H9 (cell line): ENCODE data around the gene LDHAL6B. TPM values are rescaled to one million over a fixed set of nuclear protein-coding genes. Genes with fewer than 3 reads are reported as not detected.

Source experiments
- DNase-seq: peaks from one replicate; pipeline ENCODE4 v3.0.0-alpha.2; 2017
- H2AFZ ChIP-seq: one replicate; pipeline ENCODE4 v1.6.1; 2013; ENCODE audit warnings: mild to moderate bottlenecking, low read length, control low read depth, moderate library complexity
- H2AK5ac ChIP-seq: 2 replicates; pipeline ENCODE4 v1.6.1; 2013; ENCODE audit warnings: low read length, control low read depth, mixed read lengths; ENCODE audit not compliant: insufficient read length
- H2BK120ac ChIP-seq: one replicate; pipeline ENCODE4 v1.6.1; 2013; ENCODE audit warnings: low read depth, mild to moderate bottlenecking, low read length, control low read depth, inconsistent platforms; ENCODE audit not compliant: poor library complexity, severe bottlenecking
- H2BK12ac ChIP-seq: 2 replicates; pipeline ENCODE4 v1.6.1; 2013; ENCODE audit warnings: low read length, control low read depth, mixed read lengths, low read depth; ENCODE audit not compliant: insufficient read length
- H2BK15ac ChIP-seq: 2 replicates; pipeline ENCODE4 v1.6.1; 2013; ENCODE audit warnings: low read depth, low read length, control low read depth
- H2BK20ac ChIP-seq: one replicate; pipeline ENCODE4 v1.6.1; 2013; ENCODE audit warnings: low read depth, mild to moderate bottlenecking, low read length, control low read depth, inconsistent platforms; ENCODE audit not compliant: poor library complexity, severe bottlenecking
- H2BK5ac ChIP-seq: 2 replicates; pipeline ENCODE4 v1.6.1; 2013; ENCODE audit warnings: low read length, control low read depth, mixed read lengths; ENCODE audit not compliant: insufficient read length
- H3K14ac ChIP-seq: 2 replicates; pipeline ENCODE4 v1.6.1; 2013; ENCODE audit warnings: low read length, control low read depth; ENCODE audit not compliant: insufficient read depth
- H3K18ac ChIP-seq: 2 replicates; pipeline ENCODE4 v1.6.1; 2013; ENCODE audit warnings: low read depth, mild to moderate bottlenecking, mixed read lengths, low read length, control low read depth; ENCODE audit not compliant: insufficient read length
- H3K23ac ChIP-seq: 2 replicates; pipeline ENCODE4 v1.6.1; 2013; ENCODE audit warnings: low read length, control low read depth, mixed read lengths, low read depth; ENCODE audit not compliant: insufficient read length
- H3K23me2 ChIP-seq: 2 replicates; pipeline ENCODE4 v1.6.1; 2013; ENCODE audit warnings: low read depth, mild to moderate bottlenecking, mixed read lengths, low read length, control low read depth; ENCODE audit not compliant: insufficient read length, poor library complexity, severe bottlenecking
- H3K27ac ChIP-seq: 2 replicates; pipeline ENCODE4 v1.5.1; 2013; ENCODE audit warnings: low read length, control low read depth, mixed read lengths, low read depth; ENCODE audit not compliant: insufficient read length
- H3K27me3 ChIP-seq: 2 replicates; pipeline ENCODE4 v1.6.1; 2013; ENCODE audit warnings: low read length, control low read depth, inconsistent platforms; ENCODE audit not compliant: insufficient read depth
- H3K4ac ChIP-seq: 2 replicates; pipeline ENCODE4 v1.6.1; 2013; ENCODE audit warnings: low read depth, mild to moderate bottlenecking, control low read depth, inconsistent platforms, low read length, moderate library complexity
- H3K4me1 ChIP-seq: 2 replicates; pipeline ENCODE4 v1.6.1; 2013; ENCODE audit warnings: low read length, control low read depth, inconsistent platforms; ENCODE audit not compliant: insufficient read depth
- H3K4me2 ChIP-seq: 2 replicates; pipeline ENCODE4 v1.6.1; 2013; ENCODE audit warnings: low read length, control low read depth, mixed read lengths; ENCODE audit not compliant: insufficient read length, insufficient read depth
- H3K56ac ChIP-seq: 2 replicates; pipeline ENCODE4 v1.6.1; 2013; ENCODE audit warnings: low read depth, mild to moderate bottlenecking, mixed read lengths, low read length, control low read depth; ENCODE audit not compliant: insufficient read length
- H3K79me1 ChIP-seq: 2 replicates; pipeline ENCODE4 v1.6.1; 2013; ENCODE audit warnings: low read depth, mild to moderate bottlenecking, moderate library complexity, low read length, control low read depth, inconsistent platforms; ENCODE audit not compliant: insufficient read depth, poor library complexity, severe bottlenecking
- H3K79me2 ChIP-seq: 2 replicates; pipeline ENCODE4 v1.6.1; 2013; ENCODE audit warnings: low read length, control low read depth, inconsistent platforms; ENCODE audit not compliant: insufficient read depth
- H3K9ac ChIP-seq: 2 replicates; pipeline ENCODE4 v1.6.1; 2013; ENCODE audit warnings: low read length, control low read depth, mixed read lengths; ENCODE audit not compliant: insufficient read length; ENCODE audit errors: extremely low read depth
- H3K9me3 ChIP-seq: one replicate; pipeline ENCODE4 v1.6.1; 2013; ENCODE audit warnings: low read depth, low read length, inconsistent platforms; ENCODE audit not compliant: control insufficient read depth
- H3T11ph ChIP-seq: one replicate; pipeline ENCODE4 v1.6.1; 2013; ENCODE audit warnings: mild to moderate bottlenecking, low read length, control low read depth, inconsistent platforms
- H4K20me1 ChIP-seq: one replicate; pipeline ENCODE4 v1.6.1; 2013; ENCODE audit not compliant: control insufficient read depth, insufficient read length, insufficient read depth
- H4K5ac ChIP-seq: 2 replicates; pipeline ENCODE4 v1.6.1; 2013; ENCODE audit warnings: low read depth, mild to moderate bottlenecking, mixed read lengths, low read length, control low read depth; ENCODE audit not compliant: insufficient read length
- H4K8ac ChIP-seq: replicated peaks from 2 replicates; pipeline ENCODE4 v1.6.1; 2013; ENCODE audit warnings: low read length, control low read depth, mixed read lengths, low read depth; ENCODE audit not compliant: insufficient read length
- H4K91ac ChIP-seq: 2 replicates; pipeline ENCODE4 v1.6.1; 2013; ENCODE audit warnings: low read depth, mild to moderate bottlenecking, moderate library complexity, mixed read lengths, low read length, control low read depth; ENCODE audit not compliant: insufficient read length
- H3K27ac Mint-ChIP-seq, 3 experiments: 2 replicates in 2 of 3; 3 replicates in 1 of 3; pipeline ENCODE4 v1.8.0; 2020 to 2021; ENCODE audit warnings: mixed read lengths in 3 of 3, mild to moderate bottlenecking in 1 of 3, moderate library complexity in 1 of 3
- H3K27me3 Mint-ChIP-seq: 2 replicates; pipeline ENCODE4 v1.8.0; 2021; ENCODE audit warnings: low read depth, mild to moderate bottlenecking, moderate library complexity, mixed read lengths
- H3K36me3 Mint-ChIP-seq, 3 experiments: 2 replicates in 2 of 3; 3 replicates in 1 of 3; pipeline ENCODE4 v1.8.0; 2020 to 2021; ENCODE audit warnings: low read depth in 3 of 3, mixed read lengths in 3 of 3; ENCODE audit not compliant: insufficient read depth in 1 of 3
- H3K4me1 Mint-ChIP-seq, 2 experiments: 2 replicates each; pipeline ENCODE4 v1.8.0; 2020; ENCODE audit warnings: mixed read lengths in 2 of 2
- H3K4me3 Mint-ChIP-seq, 2 experiments: 2 replicates in 1 of 2; 3 replicates in 1 of 2; pipeline ENCODE4 v1.8.0; 2020 to 2021; ENCODE audit warnings: mild to moderate bottlenecking in 2 of 2, mixed read lengths in 2 of 2, moderate library complexity in 1 of 2
- H3K9me3 Mint-ChIP-seq, 2 experiments: 2 replicates in 1 of 2; 3 replicates in 1 of 2; pipeline ENCODE4 v1.8.0; 2020; ENCODE audit warnings: mild to moderate bottlenecking in 2 of 2, mixed read lengths in 2 of 2, moderate library complexity in 1 of 2
- WGBS: extraction: QIAGEN DNeasy Blood & Tissue Kit; methylation state at CpG from one replicate; pipeline ENCODE4 v1.1.7; 2013; ENCODE audit warnings: missing lambda C conversion rate, low lambda C conversion rate, mixed read lengths; ENCODE audit not compliant: insufficient read length; ENCODE audit errors: extremely low coverage; 5-methylcytosine and 5-hydroxymethylcytosine counted together
- total RNA-seq: library from RNA; stranded (reverse); gene quantifications from 2 replicates; pipeline ENCODE4 v1.2.1, GENCODE V29; 2021
- TF ChIP-seq, protein P1 (sequence below): fragments of 200-600 bp; sonication (generic); conservative IDR thresholded peaks from 3 replicates; pipeline ENCODE4 v1.8.0; 2021; ENCODE audit warnings: antibody characterized with exemption, mild to moderate bottlenecking

The LDHAL6B gene
- total RNA-seq, 1 experiment from 2014 or later, result not detected

DNA sequence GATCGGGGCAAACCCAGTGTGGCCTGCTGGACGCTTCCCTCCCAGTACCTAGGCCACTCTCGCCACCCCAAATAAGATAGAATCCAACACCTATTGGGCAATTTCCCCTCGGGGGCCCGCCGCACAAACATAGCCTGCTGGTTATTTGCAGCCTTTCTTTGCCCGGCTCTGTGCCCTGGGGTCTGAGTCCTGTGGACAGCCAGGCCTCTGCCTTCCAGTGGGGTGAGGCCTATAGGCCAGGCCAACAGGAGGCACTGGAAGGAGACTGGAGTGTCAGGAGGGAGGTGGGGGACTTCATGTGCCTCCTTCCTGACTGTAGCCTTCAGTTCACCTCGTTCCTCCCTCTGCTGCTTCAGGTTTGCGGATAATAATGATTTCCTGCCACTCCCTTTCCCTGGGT lies 47.4 kb upstream of the LDHAL6B start:
- Histone ChIP-seq H3K14ac (no peak overlapping the region), H2BK5ac (no peak overlapping the region), H3K9me3 (no peaks in the 10 kb centered on the region), H4K20me1 (no peaks in the 10 kb centered on the region), H4K91ac (no peak overlapping the region), H3K27ac (no peak overlapping the region), H2AK5ac (no peak overlapping the region), H3K79me2 (no peaks in the 10 kb centered on the region), H3K79me1 (no peaks in the 10 kb centered on the region), H4K8ac (no peak overlapping the region), H2BK120ac (no peak overlapping the region), H2BK15ac (no peak overlapping the region), H3K27me3 (no peaks in the 10 kb centered on the region), H4K5ac (no peak overlapping the region), H2BK20ac (no peak overlapping the region), H3K23me2 (no peaks in the 10 kb centered on the region), H3K4ac (no peak overlapping the region), H3K9ac (no peak overlapping the region), H3K4me2 (no peak overlapping the region), H3T11ph (no peak overlapping the region), H3K18ac (no peak overlapping the region), H3K4me1 (no peaks in the 10 kb centered on the region), H3K23ac (no peak overlapping the region), H2AFZ (no peak overlapping the region), H3K56ac (no peak overlapping the region), H2BK12ac (no peak overlapping the region)
- TF ChIP-seq, protein P1, sequence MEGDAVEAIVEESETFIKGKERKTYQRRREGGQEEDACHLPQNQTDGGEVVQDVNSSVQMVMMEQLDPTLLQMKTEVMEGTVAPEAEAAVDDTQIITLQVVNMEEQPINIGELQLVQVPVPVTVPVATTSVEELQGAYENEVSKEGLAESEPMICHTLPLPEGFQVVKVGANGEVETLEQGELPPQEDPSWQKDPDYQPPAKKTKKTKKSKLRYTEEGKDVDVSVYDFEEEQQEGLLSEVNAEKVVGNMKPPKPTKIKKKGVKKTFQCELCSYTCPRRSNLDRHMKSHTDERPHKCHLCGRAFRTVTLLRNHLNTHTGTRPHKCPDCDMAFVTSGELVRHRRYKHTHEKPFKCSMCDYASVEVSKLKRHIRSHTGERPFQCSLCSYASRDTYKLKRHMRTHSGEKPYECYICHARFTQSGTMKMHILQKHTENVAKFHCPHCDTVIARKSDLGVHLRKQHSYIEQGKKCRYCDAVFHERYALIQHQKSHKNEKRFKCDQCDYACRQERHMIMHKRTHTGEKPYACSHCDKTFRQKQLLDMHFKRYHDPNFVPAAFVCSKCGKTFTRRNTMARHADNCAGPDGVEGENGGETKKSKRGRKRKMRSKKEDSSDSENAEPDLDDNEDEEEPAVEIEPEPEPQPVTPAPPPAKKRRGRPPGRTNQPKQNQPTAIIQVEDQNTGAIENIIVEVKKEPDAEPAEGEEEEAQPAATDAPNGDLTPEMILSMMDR, result no peak
- WGBS, result no CpG with 5 or more reads among the region's 9 CpGs
- H3K4me3 Mint-ChIP-seq, result no peak overlapping the region
- no peak for DNase-seq
- no peaks in the 10 kb centered on the region for H3K27me3 Mint-ChIP-seq
- H3K4me1 Mint-ChIP-seq, result peaks cover 2 to 4% of the 10 kb centered on the region in 2 experiments; a peak in 2 of 4 replicates
- peak overlapping the region in 2 of 3 experiments; percentile 45 to 52; a peak in 1 of 7 replicates for H3K27ac Mint-ChIP-seq
- no peaks in the 10 kb centered on the region for H3K9me3 Mint-ChIP-seq
- H3K36me3 Mint-ChIP-seq, result peaks cover 13 to 73% (median 69%) of the 10 kb centered on the region in 3 experiments
